ENCODE results near the gene TMCC2. TPM values are rescaled to one million over a fixed set of nuclear protein-coding genes. Genes with fewer than 3 reads are reported as not detected.

Gene TMCC2
- total RNA-seq, 2 experiments from 2014 or later = 2.6 to 5.3 TPM

- Mint-ChIP-seq H3K4me1 (peaks cover 25% of the 10 kb centered on the region), H3K4me3 (no peak overlapping the region), H3K27ac (no peak overlapping the region), H3K27me3 (peaks cover 21% of the 10 kb centered on the region), H3K9me3 (ENCODE audit: low read depth) (no peaks in the 10 kb centered on the region), H3K36me3 (no peaks in the 10 kb centered on the region)
- no peak for ATAC-seq
- peak; percentile 1 for DNase-seq
- CTCF ChIA-PET = interaction anchor here (1.9 to 2.3 kb wide), 3 partner anchors 20 to 294 kb away, joined by 3 to 8 read pairs (median 5); no protein-coding TSS in a partner anchor
Measured at GRCh38 chr1:205235951-205236350, 8.2 kb downstream of the TMCC2 start.

GRCh38 chr1:205236526-205236925, 8.8 kb downstream of the TMCC2 start:
- ATAC-seq = no peak
- Mint-ChIP-seq H3K4me3 (no peak overlapping the region), H3K4me1 (peaks cover 23% of the 10 kb centered on the region), H3K27ac (no peak overlapping the region), H3K9me3 (ENCODE audit: low read depth) (no peaks in the 10 kb centered on the region), H3K36me3 (no peaks in the 10 kb centered on the region), H3K27me3 (peaks cover 21% of the 10 kb centered on the region)
- CTCF ChIA-PET = interaction anchor here (1.9 to 4.5 kb wide), 4 partner anchors 8 to 294 kb away, joined by 3 to 20 read pairs (median 6); partner anchors contain the start of gene TMCC2
- peak; percentile 38 for DNase-seq

GRCh38 chr1:205236951-205237475, 9.3 kb downstream of the TMCC2 start:
- ATAC-seq = no peak
- Mint-ChIP-seq H3K9me3 (ENCODE audit: low read depth) (no peaks in the 10 kb centered on the region), H3K27ac (no peak overlapping the region), H3K27me3 (peaks cover 21% of the 10 kb centered on the region), H3K36me3 (no peaks in the 10 kb centered on the region), H3K4me1 (peaks cover 19% of the 10 kb centered on the region), H3K4me3 (no peak overlapping the region)
- DNase-seq = peak; percentile 23
- CTCF ChIA-PET = interaction anchor here (1.9 to 4.6 kb wide), 4 partner anchors 8 to 295 kb away, joined by 3 to 28 read pairs (median 14); partner anchors contain the start of gene TMCC2

- ATAC-seq = no peak
- H3K4me1 Mint-ChIP-seq = peaks cover 11% of the 10 kb centered on the region
- no peak overlapping the region for H3K27ac Mint-ChIP-seq
Measured at GRCh38 chr1:205237526-205238484, 10.1 kb downstream of the TMCC2 start.

GRCh38 chr1:205239078-205239477, 11.3 kb downstream of the TMCC2 start:
- Mint-ChIP-seq H3K9me3 (ENCODE audit: low read depth) (no peaks in the 10 kb centered on the region), H3K4me1 (peaks cover 5% of the 10 kb centered on the region), H3K4me3 (no peak overlapping the region), H3K36me3 (no peaks in the 10 kb centered on the region), H3K27me3 (peaks cover 21% of the 10 kb centered on the region), H3K27ac (no peak overlapping the region)
- CTCF ChIA-PET = interaction anchor here (4.5 to 4.6 kb wide), 2 partner anchors 10 to 17 kb away, joined by 20 to 28 read pairs; partner anchors contain the start of gene TMCC2
- DNase-seq (no peak), ATAC-seq (no peak)

More at GRCh38 chr1:205237526-205238484, 10.1 kb downstream of the TMCC2 start:
- H3K36me3 Mint-ChIP-seq = no peaks in the 10 kb centered on the region
- no peaks in the 10 kb centered on the region for H3K9me3 Mint-ChIP-seq (ENCODE audit: low read depth)
- CTCF ChIA-PET = interaction anchor here (1.0 to 4.6 kb wide), 3 partner anchors 9 to 18 kb away, joined by 3 to 28 read pairs (median 20); partner anchors contain the start of gene TMCC2
- H3K27me3 Mint-ChIP-seq = peaks cover 21% of the 10 kb centered on the region
- no peak overlapping the region for H3K4me3 Mint-ChIP-seq
- peak; percentile 39 for DNase-seq

- peaks cover 21% of the 10 kb centered on the region for H3K27me3 Mint-ChIP-seq
- DNase-seq (no peak), ATAC-seq (no peak)
- H3K36me3 Mint-ChIP-seq = no peaks in the 10 kb centered on the region
- H3K9me3 Mint-ChIP-seq (ENCODE audit: low read depth) = no peaks in the 10 kb centered on the region
- H3K4me1 Mint-ChIP-seq = peaks cover 5% of the 10 kb centered on the region
- no peak overlapping the region for H3K27ac Mint-ChIP-seq
- no peak overlapping the region for H3K4me3 Mint-ChIP-seq
- CTCF ChIA-PET = interaction anchor here (0.6 to 4.6 kb wide), 4 partner anchors 11 to 1666 kb away, joined by 3 to 28 read pairs (median 12); partner anchors contain the start of gene TMCC2
Measured at GRCh38 chr1:205240118-205240517, 12.4 kb downstream of the TMCC2 start.

GRCh38 chr1:205240569-205240968, 12.8 kb downstream of the TMCC2 start:
- ATAC-seq (no peak), DNase-seq (no peak)
- H3K36me3 Mint-ChIP-seq = no peaks in the 10 kb centered on the region
- no peak overlapping the region for H3K27ac Mint-ChIP-seq
- no peaks in the 10 kb centered on the region for H3K9me3 Mint-ChIP-seq (ENCODE audit: low read depth)
- peaks cover 5% of the 10 kb centered on the region for H3K4me1 Mint-ChIP-seq
- no peak overlapping the region for H3K4me3 Mint-ChIP-seq
- H3K27me3 Mint-ChIP-seq = peaks cover 21% of the 10 kb centered on the region
- CTCF ChIA-PET = interaction anchor here (1.3 to 4.6 kb wide), 3 partner anchors 12 to 85 kb away, joined by 3 to 28 read pairs (median 20); partner anchors contain the start of gene TMCC2

- H3K36me3 Mint-ChIP-seq = no peaks in the 10 kb centered on the region
- no peak for ATAC-seq
- CTCF ChIA-PET = interaction anchor here (4.6 kb wide), 1 partner anchor 15 kb away, joined by 28 read pairs; no protein-coding TSS in a partner anchor
Measured at GRCh38 chr1:205241366-205242030, 13.8 kb downstream of the TMCC2 start.

GRCh38 chr1:205243350-205244191, 15.8 kb downstream of the TMCC2 start:
- no peak for DNase-seq
- Mint-ChIP-seq H3K27me3 (peaks cover 5% of the 10 kb centered on the region), H3K4me1 (peaks cover 19% of the 10 kb centered on the region), H3K27ac (no peak overlapping the region), H3K4me3 (no peak overlapping the region), H3K9me3 (ENCODE audit: low read depth) (no peaks in the 10 kb centered on the region), H3K36me3 (no peaks in the 10 kb centered on the region)
- no peak for ATAC-seq
- CTCF ChIA-PET = interaction anchor here (0.7 to 2.5 kb wide), 4 partner anchors 13 to 17 kb away, joined by 3 to 10 read pairs (median 5); no protein-coding TSS in a partner anchor

More at GRCh38 chr1:205241366-205242030, 13.8 kb downstream of the TMCC2 start:
- DNase-seq = no peak
- H3K9me3 Mint-ChIP-seq (ENCODE audit: low read depth) = no peaks in the 10 kb centered on the region
- peaks cover 19% of the 10 kb centered on the region for H3K27me3 Mint-ChIP-seq
- H3K27ac Mint-ChIP-seq = no peak overlapping the region
- no peak overlapping the region for H3K4me3 Mint-ChIP-seq
- peaks cover 12% of the 10 kb centered on the region for H3K4me1 Mint-ChIP-seq

GRCh38 chr1:205244384-205244783, 16.6 kb downstream of the TMCC2 start:
- Mint-ChIP-seq H3K27me3 (peaks cover 2% of the 10 kb centered on the region), H3K9me3 (ENCODE audit: low read depth) (no peaks in the 10 kb centered on the region), H3K4me1 (peaks cover 19% of the 10 kb centered on the region), H3K36me3 (no peaks in the 10 kb centered on the region), H3K27ac (no peak overlapping the region), H3K4me3 (no peak overlapping the region)
- CTCF ChIA-PET = interaction anchor here (1.1 to 2.5 kb wide), 2 partner anchors 12 to 15 kb away, joined by 4 to 10 read pairs; no protein-coding TSS in a partner anchor
- no peak for DNase-seq
- no peak for ATAC-seq

- H3K27me3 Mint-ChIP-seq = no peaks in the 10 kb centered on the region
- H3K9me3 Mint-ChIP-seq (ENCODE audit: low read depth) = no peaks in the 10 kb centered on the region
- ATAC-seq = no peak
- no peak for DNase-seq
- H3K4me1 Mint-ChIP-seq = peaks cover 19% of the 10 kb centered on the region
- H3K4me3 Mint-ChIP-seq = no peak overlapping the region
- CTCF ChIA-PET = interaction anchor here (3.3 to 3.8 kb wide), 2 partner anchors 10 to 16 kb away, joined by 22 to 33 read pairs; no protein-coding TSS in a partner anchor
- H3K27ac Mint-ChIP-seq = no peak overlapping the region
- H3K36me3 Mint-ChIP-seq = no peaks in the 10 kb centered on the region
Measured at GRCh38 chr1:205245096-205245495, 17.4 kb downstream of the TMCC2 start.

Data from activated CD8-positive, alpha-beta memory T cell treated with anti-CD3 and anti-CD28 coated beads, Interleukin-2, amount 10 ng/mL, durations not matched to agents 7 days and 5 days (primary cell).